22Rv1 (cell line): ENCODE data around the gene SAMSN1.
"Not testable (repeated sequence)": the region's sequence is repeated elsewhere in the genome, so short reads cannot be mapped to it uniquely, and the experiment has no call there.

ENCODE experiments used
- H3K27ac ChIP-seq: fragments of 450-650 bp; 2 replicates; pipeline ENCODE4 v1.5.1; 2017
- CTCF ChIP-seq: fragments of 450-650 bp; IDR thresholded peaks from 2 replicates; pipeline ENCODE4 v1.5.1; 2017; ENCODE audit warnings: mild to moderate bottlenecking
- ZFX ChIP-seq: fragments of 450-650 bp; IDR thresholded peaks from 2 replicates; pipeline ENCODE4 v1.6.1; 2017; ENCODE audit warnings: antibody characterized with exemption, borderline replicate concordance

The SAMSN1 gene

GRCh38 chr21:14551741-14552140, 5.6 kb upstream of the SAMSN1 start:
- H3K27ac ChIP-seq: no peak overlapping the region
- TF ChIP-seq CTCF: no peak
- TF ChIP-seq ZFX: no peak

DNA sequence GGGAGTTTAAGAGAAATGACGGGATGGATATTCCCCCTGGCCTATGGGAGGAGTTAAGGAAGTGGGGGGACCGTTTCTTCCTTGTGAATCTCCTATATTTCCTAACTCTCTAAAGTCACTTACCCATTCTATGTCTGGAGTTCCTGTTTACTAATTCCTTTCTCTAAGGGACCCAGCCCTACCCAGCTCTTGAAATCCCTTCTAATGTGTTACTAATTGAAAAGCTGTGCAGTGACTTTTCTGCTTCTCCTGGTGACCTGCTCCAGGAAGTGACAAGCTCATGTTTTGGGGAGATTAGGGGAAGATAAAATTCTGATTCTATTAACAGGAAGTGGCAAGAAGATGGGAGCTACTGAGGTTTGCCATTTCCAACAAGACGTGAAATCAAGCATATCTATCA, 4.0 kb upstream of the SAMSN1 start:
- TF ChIP-seq ZFX (no peak), CTCF (no peak)
- H3K27ac ChIP-seq: no peak overlapping the region

DNA sequence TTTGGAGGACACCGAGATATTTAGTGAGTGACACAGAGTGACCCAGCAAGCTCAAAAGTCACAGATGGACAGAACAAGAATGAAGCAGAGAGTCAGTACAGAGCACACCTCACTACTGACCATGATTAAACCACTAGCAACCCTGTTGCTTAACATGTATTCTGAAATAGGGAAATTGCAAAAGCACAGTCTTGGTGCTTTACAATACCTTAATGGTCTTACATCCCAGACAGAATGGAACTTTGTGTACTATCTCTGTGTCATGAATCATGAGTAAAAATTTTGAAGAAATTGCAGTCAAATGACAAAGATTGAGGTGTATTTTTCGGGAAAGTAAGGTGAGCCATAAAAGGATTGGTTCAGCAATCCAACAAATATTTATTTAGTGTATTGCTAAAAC, 2.7 kb upstream of the SAMSN1 start:
- H3K27ac ChIP-seq: no peak overlapping the region
- TF ChIP-seq CTCF (no peak), ZFX (no peak)

DNA sequence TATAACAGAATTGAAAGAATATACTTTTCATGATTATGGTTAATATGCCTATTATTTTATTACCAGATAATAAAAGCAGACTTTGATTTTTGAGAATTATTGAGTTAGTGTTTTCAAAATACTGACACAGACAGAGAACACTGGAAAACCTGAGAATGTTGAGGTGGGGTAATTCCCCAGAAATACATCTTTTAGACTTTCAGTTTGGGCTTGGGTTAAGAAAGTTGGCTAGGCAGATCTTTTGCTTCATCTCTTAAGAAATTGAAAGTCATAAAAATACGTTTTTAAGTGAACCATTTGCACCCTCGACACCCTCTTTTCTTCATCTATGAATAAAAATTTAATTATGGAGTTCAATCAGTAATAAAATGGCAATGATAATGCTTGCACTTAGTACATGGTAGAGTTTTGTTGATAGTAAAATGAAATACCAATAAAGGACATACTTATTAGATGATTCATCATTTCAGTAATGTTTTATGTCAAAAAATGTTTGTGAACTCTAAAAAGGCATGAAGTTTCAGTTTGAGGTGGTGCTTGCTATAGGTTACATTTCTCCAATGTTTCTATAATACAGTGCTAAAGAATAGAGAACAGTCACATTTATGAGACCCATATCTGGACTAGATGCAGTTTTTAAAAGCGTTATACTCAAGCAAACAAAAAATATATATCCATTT, 1.9 kb upstream of the SAMSN1 start:
- TF ChIP-seq ZFX: no peak
- no peak for TF ChIP-seq CTCF
- no peak overlapping the region for H3K27ac ChIP-seq

GRCh38 chr21:14546719-14547118, 604 bp upstream of the SAMSN1 start:
- not testable (repeated sequence) for H3K27ac ChIP-seq

- TF ChIP-seq ZFX: no peak
- no peak for TF ChIP-seq CTCF
- H3K27ac ChIP-seq: no peak overlapping the region
These were observed 2.1 kb downstream of the SAMSN1 start for GRCh38 chr21:14543983-14544382.

- no peak for TF ChIP-seq ZFX
- no peak for TF ChIP-seq CTCF
- no peak overlapping the region for H3K27ac ChIP-seq
These were observed 3.5 kb downstream of the SAMSN1 start for GRCh38 chr21:14542638-14543037.

DNA sequence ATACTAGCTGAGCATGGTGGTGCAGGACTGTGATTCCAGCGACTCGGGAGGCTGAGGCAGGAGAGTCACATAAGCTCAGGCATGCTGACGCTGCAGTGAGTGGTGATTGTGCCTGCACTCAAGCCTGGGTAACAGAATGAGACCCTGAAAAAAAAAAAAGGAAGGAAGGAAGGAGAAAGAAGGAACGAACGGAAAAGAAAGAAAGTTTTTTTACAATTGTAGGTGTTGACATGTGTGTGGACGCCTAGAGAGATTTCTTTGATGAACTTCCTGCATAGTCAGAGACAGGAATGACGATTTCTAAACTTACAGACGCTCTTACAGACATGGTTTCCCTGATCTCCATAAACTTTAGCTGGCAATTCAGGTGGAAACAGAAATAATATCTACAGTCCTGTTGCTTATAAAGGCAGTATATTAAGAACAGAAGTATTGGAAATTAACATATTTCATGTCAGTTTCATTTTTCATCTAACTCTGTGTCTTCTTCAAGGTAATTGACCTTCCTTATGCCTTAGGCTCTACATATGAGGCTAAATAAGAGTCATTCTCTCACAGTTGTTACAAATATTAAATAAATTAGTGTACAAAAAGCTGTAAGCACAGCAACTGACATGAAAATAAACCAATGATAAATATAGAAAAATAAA, 4.1 kb downstream of the SAMSN1 start:
- no peak overlapping the region for H3K27ac ChIP-seq
- TF ChIP-seq CTCF (no peak), ZFX (no peak)
